IMR-90 (cell line): ENCODE results near the gene RNF32. TPM values are rescaled to one million over a fixed set of nuclear protein-coding genes. Genes with fewer than 3 reads are reported as not detected.
A peak's percentile ranks its signal among the peaks of the same experiment; 100 is the strongest.

ENCODE experiments used
- ATAC-seq: fragments of 200-7000 bp; cut with Tn5 transposase; 2 replicates; pipeline ENCODE4 v1.9.1; 2020; ENCODE audit warnings: low read depth, mild to moderate bottlenecking, moderate library complexity
- BruUV-seq: library from RNA; stranded (reverse); fragments of 400-500 nt; replicated peaks from 2 replicates; lab custom pipeline; 2021; lab: Mats Ljungman, UMichigan
- CTCF ChIA-PET: fragments of 300-600 bp; formaldehyde crosslinking; extraction: SDS; loops from one replicate; lab custom pipeline; 2021; ENCODE audit warnings: antibody characterized with exemption; lab: Yijun Ruan, JAX
- POLR2A ChIA-PET: fragments of 300-600 bp; sonication (Branson Sonifier 250); formaldehyde crosslinking; loops from one replicate; lab custom pipeline; 2022; ENCODE audit warnings: antibody characterized with exemption; ENCODE audit not compliant: unreplicated experiment; lab: Charles Lee
- DNase-seq: peaks from one replicate; pipeline ENCODE4 v3.0.0; 2013
- H2AFZ ChIP-seq: replicated peaks from 2 replicates; pipeline ENCODE3; 2013; ENCODE audit warnings: low read length, mild to moderate bottlenecking; ENCODE audit not compliant: poor library complexity
- H2AK5ac ChIP-seq: 2 replicates; pipeline ENCODE4 v1.6.1; 2013; ENCODE audit warnings: low read depth, low read length, inconsistent platforms
- H2AK9ac ChIP-seq: replicated peaks from 2 replicates; pipeline ENCODE3; 2013; ENCODE audit warnings: mild to moderate bottlenecking, low read depth, low read length, moderate library complexity; ENCODE audit not compliant: poor library complexity
- H2BK120ac ChIP-seq: 2 replicates; pipeline ENCODE4 v1.6.1; 2013; ENCODE audit warnings: low read depth, low read length, inconsistent platforms
- H2BK15ac ChIP-seq: 3 replicates; pipeline ENCODE4 v1.6.1; 2013; ENCODE audit warnings: low read depth, low read length, inconsistent platforms
- H2BK20ac ChIP-seq: 2 replicates; pipeline ENCODE4 v1.6.1; 2013; ENCODE audit warnings: low read depth, mild to moderate bottlenecking, inconsistent platforms, low read length, moderate library complexity
- H2BK5ac ChIP-seq: 2 replicates; pipeline ENCODE4 v1.6.1; 2013; ENCODE audit warnings: mild to moderate bottlenecking, low read depth, low read length, inconsistent platforms; ENCODE audit not compliant: poor library complexity, severe bottlenecking
- H3K14ac ChIP-seq: replicated peaks from 2 replicates; pipeline ENCODE4 v1.6.1; 2013; ENCODE audit warnings: low read depth, low read length, inconsistent platforms
- H3K18ac ChIP-seq: 2 replicates; pipeline ENCODE4 v1.6.1; 2013; ENCODE audit warnings: low read depth, low read length, control low read depth
- H3K23ac ChIP-seq: 2 replicates; pipeline ENCODE4 v1.6.1; 2013; ENCODE audit warnings: low read depth, low read length, inconsistent platforms
- H3K27ac ChIP-seq: 2 replicates; pipeline ENCODE4 v1.5.1; 2013; ENCODE audit warnings: mild to moderate bottlenecking, control low read depth, low read length; ENCODE audit not compliant: insufficient read depth
- H3K27me3 ChIP-seq: 2 replicates; pipeline ENCODE4 v1.6.1; 2013; ENCODE audit warnings: low read length; ENCODE audit not compliant: control insufficient read depth, insufficient read depth
- H3K36me3 ChIP-seq: 2 replicates; pipeline ENCODE4 v1.6.1; 2013; ENCODE audit warnings: low read length, mixed read lengths; ENCODE audit not compliant: control insufficient read depth, insufficient read depth
- H3K4ac ChIP-seq: 2 replicates; pipeline ENCODE4 v1.6.1; 2013; ENCODE audit warnings: low read depth, low read length, inconsistent platforms
- H3K4me1 ChIP-seq: 2 replicates; pipeline ENCODE4 v1.6.1; 2013; ENCODE audit warnings: low read length, mixed read lengths; ENCODE audit not compliant: control insufficient read depth, insufficient read depth
- H3K4me2 ChIP-seq: 2 replicates; pipeline ENCODE4 v1.6.1; 2013; ENCODE audit warnings: low read depth, mild to moderate bottlenecking, control low read depth, low read length, moderate library complexity
- H3K4me3 ChIP-seq: 2 replicates; pipeline ENCODE4 v1.5.1; 2013; ENCODE audit warnings: low read depth, mild to moderate bottlenecking, control low read depth, low read length, moderate library complexity; ENCODE audit not compliant: insufficient read depth
- H3K56ac ChIP-seq: 2 replicates; pipeline ENCODE4 v1.6.1; 2013; ENCODE audit warnings: low read length, inconsistent platforms; ENCODE audit not compliant: insufficient read depth; ENCODE audit errors: extremely low read depth
- H3K79me1 ChIP-seq, 2 experiments: 2 replicates each; pipeline ENCODE4 v1.6.1; 2013; ENCODE audit warnings: low read length in 2 of 2, inconsistent platforms in 1 of 2, low read depth in 1 of 2
- H3K9ac ChIP-seq: 2 replicates; pipeline ENCODE4 v1.6.1; 2013; ENCODE audit warnings: low read depth, low read length, control low read depth
- H3K9me1 ChIP-seq: 2 replicates; pipeline ENCODE4 v1.6.1; 2013; ENCODE audit warnings: low read length, inconsistent platforms; ENCODE audit not compliant: insufficient read depth
- H3K9me3 ChIP-seq: 2 replicates; pipeline ENCODE4 v1.6.1; 2013; ENCODE audit warnings: low read length; ENCODE audit not compliant: control insufficient read depth, insufficient read depth
- H4K20me1 ChIP-seq: 2 replicates; pipeline ENCODE4 v1.6.1; 2013; ENCODE audit warnings: low read length, inconsistent platforms; ENCODE audit not compliant: insufficient read depth
- H4K5ac ChIP-seq: 2 replicates; pipeline ENCODE4 v1.6.1; 2013; ENCODE audit warnings: mild to moderate bottlenecking, low read depth, low read length, control low read depth
- H4K8ac ChIP-seq, 2 experiments: 2 replicates each; pipeline ENCODE4 v1.6.1; 2013; ENCODE audit warnings: low read depth in 2 of 2, low read length in 2 of 2, control low read depth in 1 of 2, inconsistent platforms in 1 of 2
- H4K91ac ChIP-seq: 2 replicates; pipeline ENCODE4 v1.6.1; 2013; ENCODE audit warnings: low read depth, low read length, inconsistent platforms; ENCODE audit not compliant: insufficient read depth
- BHLHE40 ChIP-seq: fragments of 150-350 bp; IDR thresholded peaks from 2 replicates; pipeline ENCODE4 v1.6.1; 2016; ENCODE audit warnings: mild to moderate bottlenecking, low read depth, low read length
- CEBPB ChIP-seq: IDR thresholded peaks from 2 replicates; pipeline ENCODE4 v1.6.1; 2012; ENCODE audit warnings: low read depth, low read length, improper control_type of control experiment
- CHD1 ChIP-seq: IDR thresholded peaks from 2 replicates; pipeline ENCODE4 v1.6.1; 2012; ENCODE audit warnings: low read depth, low read length, improper control_type of control experiment
- CTCF ChIP-seq: conservative IDR thresholded peaks from 2 replicates; pipeline ENCODE4 v1.5.1; 2012; ENCODE audit warnings: mild to moderate bottlenecking, low read depth, low read length, improper control_type of control experiment
- ELK1 ChIP-seq: fragments of 150-350 bp; IDR thresholded peaks from 2 replicates; pipeline ENCODE4 v1.6.1; 2016; ENCODE audit warnings: low read depth, mild to moderate bottlenecking, low read length, moderate library complexity, borderline replicate concordance
- FOS ChIP-seq: fragments of 150-350 bp; IDR thresholded peaks from 2 replicates; pipeline ENCODE4 v1.6.1; 2016; ENCODE audit warnings: low read depth, low read length
- MAFK ChIP-seq: IDR thresholded peaks from 2 replicates; pipeline ENCODE4 v1.6.1; 2012; ENCODE audit warnings: low read depth, low read length, improper control_type of control experiment
- MAZ ChIP-seq: IDR thresholded peaks from 2 replicates; pipeline ENCODE4 v1.6.1; 2012; ENCODE audit warnings: low read depth, mild to moderate bottlenecking, low read length, improper control_type of control experiment, moderate library complexity, borderline replicate concordance
- MXI1 ChIP-seq: IDR thresholded peaks from 2 replicates; pipeline ENCODE4 v1.6.1; 2012; ENCODE audit warnings: low read depth, mild to moderate bottlenecking, low read length, moderate library complexity, borderline replicate concordance
- NFE2L2 ChIP-seq: fragments of 150-350 bp; IDR thresholded peaks from 2 replicates; pipeline ENCODE4 v1.6.1; 2016; ENCODE audit warnings: low read depth, mild to moderate bottlenecking, low read length
- POLR2A ChIP-seq: IDR thresholded peaks from 2 replicates; pipeline ENCODE4 v1.6.1; 2012; ENCODE audit warnings: mild to moderate bottlenecking, low read depth, low read length
- RAD21 ChIP-seq: IDR thresholded peaks from 2 replicates; pipeline ENCODE4 v1.6.1; 2012; ENCODE audit warnings: low read length, improper control_type of control experiment
- RCOR1 ChIP-seq: IDR thresholded peaks from 2 replicates; pipeline ENCODE4 v1.6.1; 2012; ENCODE audit warnings: mild to moderate bottlenecking, low read length, improper control_type of control experiment; ENCODE audit not compliant: insufficient replicate concordance
- SMC3 ChIP-seq: fragments of 150-350 bp; IDR thresholded peaks from 2 replicates; pipeline ENCODE4 v1.6.1; 2016; ENCODE audit warnings: low read depth, mild to moderate bottlenecking, antibody characterized with exemption, low read length, moderate library complexity
- USF2 ChIP-seq: fragments of 150-350 bp; IDR thresholded peaks from 2 replicates; pipeline ENCODE4 v1.6.1; 2017; ENCODE audit warnings: mild to moderate bottlenecking, antibody characterized with exemption, low read length, low read depth
- WGBS, 2 experiments: methylation state at CpG; one replicate each; pipeline versions ENCODE4 v1.1.5 to v1.1.7; 2013; ENCODE audit warnings: missing lambda C conversion rate in 2 of 2; ENCODE audit not compliant: insufficient read length in 1 of 2; ENCODE audit errors: extremely low coverage in 2 of 2; 5-methylcytosine and 5-hydroxymethylcytosine counted together
- dilution Hi-C: fragments of 300-500 bp; cut with HindIII; formaldehyde crosslinking; loops from one replicate; pipeline ENCODE4 v1.14.3; 2018; ENCODE audit warnings: low sequenced_read_pairs; ENCODE audit not compliant: unreplicated experiment
- in situ Hi-C: fragments of 300-500 bp; cut with MboI; formaldehyde crosslinking; loops from 3 replicates; pipeline ENCODE4 v1.14.3; 2019; ENCODE audit warnings: low sequenced_read_pairs, inconsistent platforms, mixed read lengths
- intact Hi-C: fragments of 100-400 bp; cut with micrococcal nuclease; formaldehyde crosslinking; loops from 2 replicates; pipeline ENCODE4 v1.10.0; 2022
- polyA plus RNA-seq, 3 experiments: library from polyadenylated mRNA; depleted of rRNA; stranded (reverse); fragments of >200 nt; gene quantifications; 2 replicates each; pipeline ENCODE4 v1.2.3, GENCODE V29; 2012; ENCODE audit warnings: low replicate concordance in 1 of 3
- total RNA-seq: library from RNA; depleted of rRNA; stranded (reverse); fragments of >200 nt; gene quantifications from 2 replicates; pipeline ENCODE4 v1.2.3, GENCODE V29; 2012

The RNF32 gene
- total and polyA plus RNA-seq, 2 of the 4 experiments (the other 2 are of a cell fraction): 0.36 to 0.63 TPM

- no peak overlapping the region for H2BK15ac ChIP-seq
- H3K27me3 ChIP-seq: no peaks in the 10 kb centered on the region
- intact Hi-C loops: no loop called here
- H3K4me1 ChIP-seq: no peaks in the 10 kb centered on the region
- H3K23ac ChIP-seq: no peak overlapping the region
- ATAC-seq (no peak), DNase-seq (peak; percentile 9)
- H4K8ac ChIP-seq: no peak overlapping the region
- H3K27ac ChIP-seq: no peak overlapping the region
- H3K18ac ChIP-seq: no peak overlapping the region
- H3K9me3 ChIP-seq: no peaks in the 10 kb centered on the region
- H2AK5ac ChIP-seq: no peak overlapping the region
- H4K20me1 ChIP-seq: no peaks in the 10 kb centered on the region
- in situ Hi-C loops: no loop called here
- H3K9me1 ChIP-seq: no peaks in the 10 kb centered on the region
- no peak overlapping the region for H3K4ac ChIP-seq
- no peak overlapping the region for H2BK5ac ChIP-seq
- H3K4me2 ChIP-seq: no peak overlapping the region
- H3K56ac ChIP-seq: no peak overlapping the region
- no peak overlapping the region for H4K91ac ChIP-seq
- dilution Hi-C loops: no loop called here
- BruUV-seq: no TSS peak
- H2AFZ ChIP-seq: no peak overlapping the region
- POLR2A ChIA-PET: no interaction called here
- H3K14ac ChIP-seq: no peak overlapping the region
- H2AK9ac ChIP-seq: no peak overlapping the region
- no peaks in the 10 kb centered on the region for H3K36me3 ChIP-seq
- WGBS, 2 experiments: 74% methylated on average over 6 of the region's 15 CpGs; no CpG with 5 or more reads in 1 of the 2 experiments
- no peak overlapping the region for H2BK20ac ChIP-seq
- CTCF ChIA-PET: interaction anchor here (1.4 kb wide), 1 partner anchor 23 kb away, joined by 4 read pairs; no protein-coding TSS in a partner anchor
- H3K9ac ChIP-seq: no peak overlapping the region
- no peaks in the 10 kb centered on the region for H3K79me1 ChIP-seq
- no peak overlapping the region for H3K4me3 ChIP-seq
- no peak overlapping the region for H4K5ac ChIP-seq
- TF ChIP-seq POLR2A (no peak), CHD1 (no peak), ELK1 (no peak), SMC3 (no peak), MAZ (no peak), MXI1 (no peak), USF2 (no peak), RCOR1 (no peak), CEBPB (no peak), NFE2L2 (no peak), FOS (no peak), MAFK (no peak), BHLHE40 (no peak), CTCF (no peak), RAD21 (no peak)
- H2BK120ac ChIP-seq: no peak overlapping the region
Observed at GRCh38 chr7:156604311-156604710, 36.3 kb upstream of the RNF32 start.
